Brain microvascular endothelial cell (primary cell): ENCODE results near the gene NR2F2.

Experiments used
- DNase-seq: peaks from one replicate; pipeline ENCODE4 v3.0.0-alpha.2; 2020
- H3K27ac ChIP-seq: fragments of 250-450 bp; sonication (Bioruptor Pico); 2 replicates; pipeline ENCODE4 v1.5.1; 2020; ENCODE audit warnings: mild to moderate bottlenecking, moderate library complexity
- H3K27me3 ChIP-seq: fragments of 250-450 bp; sonication (Bioruptor Pico); replicated peaks from 2 replicates; pipeline ENCODE4 v1.5.1; 2020; ENCODE audit warnings: mild to moderate bottlenecking
- H3K36me3 ChIP-seq: fragments of 250-450 bp; sonication (Bioruptor Pico); replicated peaks from 2 replicates; pipeline ENCODE4 v1.5.1; 2020; ENCODE audit warnings: mild to moderate bottlenecking
- H3K4me3 ChIP-seq: 2 replicates; pipeline ENCODE4 v1.5.1; 2011; ENCODE audit warnings: low read depth, mild to moderate bottlenecking, control low read depth, low read length, moderate library complexity
- in situ Hi-C: cut with HindIII; loops from 2 replicates; pipeline ENCODE4 v1.10.0; 2017; ENCODE audit warnings: low sequenced_read_pairs, low pct_ligation_motif_present
- TF ChIP-seq, protein P1 (sequence below): IDR thresholded peaks from 2 replicates; pipeline ENCODE4 v1.5.1; 2011; ENCODE audit warnings: low read depth, mild to moderate bottlenecking, moderate library complexity, low read length, control low read depth, inconsistent platforms; ENCODE audit errors: missing control alignments

NR2F2 gene

DNA sequence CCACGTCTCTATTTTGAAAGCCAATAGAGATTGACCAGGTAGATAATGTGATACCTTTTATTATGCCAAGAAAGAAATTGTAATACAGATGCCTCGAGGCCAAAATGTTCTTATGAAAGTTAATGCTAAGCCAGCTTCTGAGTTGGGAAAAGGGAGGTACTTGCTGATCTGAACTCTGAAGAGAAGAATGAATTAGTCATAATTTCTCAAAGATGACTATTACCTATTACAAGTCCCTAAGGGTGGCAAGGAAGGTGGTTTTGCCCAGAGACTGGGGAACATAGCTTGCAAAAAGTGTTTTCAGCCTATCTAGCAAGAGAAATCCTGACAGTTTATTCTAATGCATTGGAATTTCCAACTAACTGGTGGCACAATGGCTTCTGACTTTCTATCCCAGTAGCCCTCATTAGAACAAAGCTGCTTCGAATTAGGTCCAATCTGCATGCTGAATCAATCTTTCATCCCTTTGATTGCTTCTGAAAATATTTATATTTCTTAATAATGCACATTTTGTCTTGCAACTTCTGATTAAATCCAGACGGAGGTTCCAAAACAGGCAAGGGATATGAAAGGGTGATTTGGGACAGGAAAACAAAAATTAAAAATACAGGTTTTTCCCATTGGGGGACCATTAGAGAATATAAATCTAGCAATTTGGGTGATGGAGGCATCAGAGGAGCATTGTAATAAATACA is 17.7 kb upstream of the NR2F2 start:
- no peak overlapping the region for H3K4me3 ChIP-seq
- in situ Hi-C loops, result no loop called here
- TF ChIP-seq, protein P1, sequence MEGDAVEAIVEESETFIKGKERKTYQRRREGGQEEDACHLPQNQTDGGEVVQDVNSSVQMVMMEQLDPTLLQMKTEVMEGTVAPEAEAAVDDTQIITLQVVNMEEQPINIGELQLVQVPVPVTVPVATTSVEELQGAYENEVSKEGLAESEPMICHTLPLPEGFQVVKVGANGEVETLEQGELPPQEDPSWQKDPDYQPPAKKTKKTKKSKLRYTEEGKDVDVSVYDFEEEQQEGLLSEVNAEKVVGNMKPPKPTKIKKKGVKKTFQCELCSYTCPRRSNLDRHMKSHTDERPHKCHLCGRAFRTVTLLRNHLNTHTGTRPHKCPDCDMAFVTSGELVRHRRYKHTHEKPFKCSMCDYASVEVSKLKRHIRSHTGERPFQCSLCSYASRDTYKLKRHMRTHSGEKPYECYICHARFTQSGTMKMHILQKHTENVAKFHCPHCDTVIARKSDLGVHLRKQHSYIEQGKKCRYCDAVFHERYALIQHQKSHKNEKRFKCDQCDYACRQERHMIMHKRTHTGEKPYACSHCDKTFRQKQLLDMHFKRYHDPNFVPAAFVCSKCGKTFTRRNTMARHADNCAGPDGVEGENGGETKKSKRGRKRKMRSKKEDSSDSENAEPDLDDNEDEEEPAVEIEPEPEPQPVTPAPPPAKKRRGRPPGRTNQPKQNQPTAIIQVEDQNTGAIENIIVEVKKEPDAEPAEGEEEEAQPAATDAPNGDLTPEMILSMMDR, result no peak
- H3K36me3 ChIP-seq, result no peaks in the 10 kb centered on the region
- DNase-seq, result no peak
- H3K27ac ChIP-seq, result no peak overlapping the region
- no peaks in the 10 kb centered on the region for H3K27me3 ChIP-seq

DNA sequence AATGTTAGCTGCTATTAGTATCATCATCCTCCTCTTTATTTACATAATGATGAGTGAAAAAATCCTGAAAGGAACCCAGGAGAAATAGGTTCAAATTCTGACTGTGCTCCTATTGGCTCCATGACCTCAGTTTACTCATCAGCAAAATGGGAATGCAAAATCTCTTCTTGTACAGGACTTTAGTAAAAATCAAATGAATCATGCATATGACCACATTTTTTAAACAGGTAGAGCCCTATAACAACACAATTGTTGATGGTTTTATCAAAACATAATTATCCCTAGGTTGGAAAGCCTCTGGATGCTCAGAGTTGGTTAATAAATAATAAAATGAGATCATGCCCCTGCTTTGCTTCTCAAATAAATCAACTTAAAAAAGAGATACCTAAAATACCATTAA is 16.0 kb upstream of the NR2F2 start:
- TF ChIP-seq, protein P1, result no peak
- no peak overlapping the region for H3K27ac ChIP-seq
- H3K27me3 ChIP-seq, result no peaks in the 10 kb centered on the region
- H3K4me3 ChIP-seq, result no peak overlapping the region
- in situ Hi-C loops, result no loop called here
- H3K36me3 ChIP-seq, result no peaks in the 10 kb centered on the region
- no peak for DNase-seq

DNA sequence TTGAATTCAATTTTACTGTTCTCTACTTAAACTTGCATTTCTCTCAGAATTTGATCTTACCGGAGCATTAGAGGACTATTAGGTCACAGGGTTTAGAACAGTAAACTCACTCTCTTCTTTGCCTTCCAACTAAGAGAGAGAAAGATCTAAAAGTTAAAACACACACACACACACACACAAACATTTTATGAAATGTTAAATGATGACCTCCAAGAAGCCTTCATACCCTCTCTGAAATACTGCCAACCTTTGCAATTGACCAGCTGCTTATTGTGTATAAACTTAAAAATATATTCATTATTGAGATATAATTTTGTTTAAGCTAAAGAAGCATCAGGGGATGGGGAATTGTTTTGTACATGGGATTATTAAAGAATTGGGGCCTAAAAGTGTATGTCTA is 15.5 kb upstream of the NR2F2 start:
- Histone ChIP-seq H3K36me3 (no peaks in the 10 kb centered on the region), H3K4me3 (no peak overlapping the region), H3K27me3 (no peaks in the 10 kb centered on the region), H3K27ac (no peak overlapping the region)
- no peak for DNase-seq
- TF ChIP-seq, protein P1, result no peak
- in situ Hi-C loops, result no loop called here

DNA sequence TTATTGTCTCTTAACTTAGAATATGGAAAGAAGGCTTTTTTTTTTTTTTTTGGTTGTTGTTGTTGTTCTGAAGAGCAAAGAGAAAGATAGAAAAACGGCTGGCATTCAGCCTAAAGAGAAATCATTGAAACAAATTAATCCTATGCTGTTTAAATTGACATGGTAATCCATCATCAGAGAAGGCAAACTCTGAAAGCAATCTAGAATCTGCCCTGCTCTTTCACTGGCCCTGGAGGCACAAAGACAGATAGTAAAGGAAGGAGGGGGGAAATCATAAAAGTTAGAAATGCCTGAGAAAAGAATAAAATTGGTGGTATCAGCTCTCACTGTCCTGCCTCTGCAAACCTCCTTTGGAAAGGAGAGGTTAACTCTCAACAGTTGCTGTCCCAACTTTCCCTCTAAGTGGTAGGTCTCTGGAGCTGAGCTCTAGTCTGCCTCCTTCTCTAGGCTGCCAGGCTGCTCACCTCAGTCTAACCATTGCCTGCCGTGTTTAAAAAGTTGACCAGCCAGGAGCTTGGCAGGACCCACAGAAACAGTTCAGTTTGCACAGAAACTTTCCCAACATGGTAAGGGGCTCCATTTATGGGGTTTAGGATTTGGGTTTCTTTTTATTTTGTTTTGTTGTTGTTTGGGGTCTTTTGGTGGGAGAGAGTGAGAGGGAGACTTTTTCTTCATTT is 13.4 kb upstream of the NR2F2 start:
- TF ChIP-seq, protein P1, result no peak
- no peaks in the 10 kb centered on the region for H3K36me3 ChIP-seq
- DNase-seq, result no peak
- H3K4me3 ChIP-seq, result no peak overlapping the region
- H3K27ac ChIP-seq, result no peak overlapping the region
- no peaks in the 10 kb centered on the region for H3K27me3 ChIP-seq
- in situ Hi-C loops, result no loop called here

DNA sequence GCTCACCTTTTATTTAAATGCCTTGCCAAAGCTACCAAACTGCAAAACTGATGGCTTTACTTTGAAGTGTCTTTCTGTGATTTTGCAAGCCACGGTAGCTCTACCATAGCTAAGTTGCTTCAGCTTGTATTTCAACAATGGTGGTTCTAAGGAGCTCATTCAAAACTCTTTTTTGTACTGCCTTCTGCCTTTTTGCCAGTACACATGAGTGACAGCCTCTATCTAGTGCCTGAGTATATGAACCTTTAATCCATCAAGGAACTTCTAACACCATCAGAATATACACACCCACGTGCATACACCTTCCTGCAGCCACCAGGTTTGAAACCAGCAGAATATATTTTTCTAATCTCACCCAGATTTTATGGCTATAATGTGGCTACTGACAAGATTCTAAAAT is 10.4 kb upstream of the NR2F2 start:
- in situ Hi-C loops, result no loop called here
- Histone ChIP-seq H3K27ac (no peak overlapping the region), H3K36me3 (no peaks in the 10 kb centered on the region), H3K4me3 (no peak overlapping the region), H3K27me3 (no peaks in the 10 kb centered on the region)
- TF ChIP-seq, protein P1, result no peak
- DNase-seq, result no peak
